Activated CD4-positive, alpha-beta T cell treated with anti-CD3 and anti-CD28 coated beads for 1 hour (primary cell): ENCODE measurements around the gene E2F3.
"Not testable (repeated sequence)": the region's sequence is repeated elsewhere in the genome, so short reads cannot be mapped to it uniquely, and the experiment has no call there.

Experiments
- DNase-seq: peaks from one replicate; pipeline ENCODE4 v3.0.0-alpha.2; 2020

Gene E2F3

DNA sequence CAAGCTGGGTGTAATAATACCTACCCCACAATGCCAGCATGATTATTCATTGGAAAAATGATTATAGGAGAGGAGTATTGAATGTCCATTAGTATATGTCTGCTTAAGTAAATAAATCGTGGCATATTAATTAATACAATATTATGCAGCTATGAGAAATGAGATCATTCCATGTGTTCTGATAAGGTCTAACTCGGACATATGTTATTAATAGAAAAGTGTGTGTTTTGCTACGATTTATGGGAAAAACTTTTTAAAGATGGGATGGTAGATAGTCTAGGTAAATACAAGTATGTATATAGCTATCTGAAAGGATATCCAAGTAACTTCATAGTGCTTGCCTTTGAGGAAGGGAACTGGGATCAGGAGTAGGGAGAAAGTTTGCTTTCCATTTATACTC lies 71.1 kb downstream of the E2F3 start:
- DNase-seq: no peak

- no peak for DNase-seq
Observed at GRCh38 chr6:20473518-20473917, 71.8 kb downstream of the E2F3 start.

DNA sequence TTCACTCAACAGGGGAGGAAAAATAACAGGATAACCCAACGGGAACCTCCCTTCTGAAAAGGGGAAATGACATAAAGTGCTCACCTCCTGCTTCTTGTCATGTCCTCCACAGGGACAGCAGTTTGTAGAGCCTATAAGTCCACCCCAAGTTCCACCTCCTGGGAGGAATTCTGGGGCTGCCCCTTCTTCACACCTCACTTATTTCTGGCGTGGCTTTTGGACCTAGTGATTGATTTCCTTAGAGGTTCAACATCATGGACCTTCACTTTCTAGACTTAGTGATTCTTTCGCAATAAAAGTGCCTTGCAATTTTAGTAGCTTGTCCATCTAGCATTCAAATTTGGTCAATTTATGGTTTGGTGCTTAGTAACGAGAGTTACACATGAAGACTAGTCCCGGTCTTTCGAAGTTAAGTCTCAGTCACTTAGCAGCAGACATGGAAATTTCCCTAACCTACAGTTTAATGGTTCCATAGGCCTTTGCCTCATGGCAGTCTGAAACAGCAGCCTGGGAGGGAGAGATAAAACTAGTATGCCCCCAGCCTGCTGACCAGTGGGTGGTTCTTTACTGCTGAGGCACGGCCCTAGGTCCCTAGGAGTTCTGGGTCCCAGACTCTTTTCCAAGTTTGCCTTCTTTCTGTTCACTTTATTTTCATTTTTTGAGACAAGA lies 73.3 kb downstream of the E2F3 start:
- no peak for DNase-seq

DNA sequence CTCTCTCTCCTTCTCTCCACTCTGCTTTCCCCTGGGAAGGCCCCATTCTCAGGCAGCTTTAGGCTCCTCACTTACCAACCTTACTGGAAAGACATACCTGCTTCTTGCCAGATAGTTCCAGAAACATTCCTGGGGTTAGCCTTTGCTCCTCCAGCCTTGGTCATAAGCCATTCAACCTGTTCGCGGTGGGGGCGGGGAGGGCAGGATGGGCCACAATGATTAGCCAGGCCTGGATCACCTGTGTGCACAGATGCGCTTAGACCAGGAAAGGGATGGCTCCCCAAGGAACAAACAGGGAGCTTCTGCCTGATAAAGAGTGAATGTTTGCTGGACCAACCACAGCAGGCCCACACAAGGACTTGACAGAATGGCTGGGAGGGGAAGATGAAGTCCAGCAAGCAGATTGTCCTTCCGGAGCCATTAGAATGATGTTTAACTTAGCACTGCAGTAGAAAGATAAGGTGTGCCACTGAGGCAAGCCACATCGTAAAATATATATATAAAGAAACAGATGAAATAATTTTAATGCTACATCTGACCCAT lies 74.9 kb downstream of the E2F3 start:
- no peak for DNase-seq

DNA sequence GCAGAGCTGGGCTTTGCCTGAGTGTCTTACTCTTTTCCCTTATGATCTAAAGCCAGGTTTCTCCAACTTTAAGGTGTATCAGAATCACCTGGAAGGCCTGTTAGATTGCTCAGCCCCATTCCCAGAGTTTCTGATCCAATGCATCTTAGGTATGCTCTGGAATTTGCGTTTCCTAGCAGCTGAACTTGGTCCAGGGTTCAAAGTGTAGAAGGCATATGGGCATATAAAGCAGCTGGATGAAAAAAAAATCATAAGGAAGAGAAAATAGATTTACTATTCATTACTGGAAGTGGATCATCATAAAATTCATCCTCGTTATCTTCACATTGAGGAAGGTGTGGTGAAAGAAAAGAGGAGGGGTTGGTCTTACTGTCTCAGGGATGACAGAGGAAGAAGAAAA lies 75.8 kb downstream of the E2F3 start:
- DNase-seq: no peak

DNA sequence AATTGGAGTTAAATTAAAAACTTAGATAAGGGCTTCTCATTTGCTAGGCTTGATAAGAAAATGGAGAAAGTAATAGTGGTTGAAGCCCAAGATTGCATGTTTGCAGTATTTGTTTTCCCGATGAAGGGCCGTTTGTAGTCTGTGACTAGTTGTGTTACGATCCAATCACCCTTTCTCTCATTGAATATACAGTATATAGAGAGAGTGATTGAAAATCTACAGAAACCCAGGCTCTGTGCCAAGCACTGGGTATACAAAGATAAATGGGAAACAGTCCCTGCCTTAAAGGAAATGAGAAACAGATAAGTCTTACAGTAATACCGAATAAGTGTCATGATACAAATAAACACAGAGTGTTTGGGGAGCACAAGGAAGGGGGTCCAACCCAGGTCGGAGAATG lies 77.4 kb downstream of the E2F3 start:
- DNase-seq: no peak

- no peak for DNase-seq
Observed at GRCh38 chr6:20479526-20479925, 77.8 kb downstream of the E2F3 start.

GRCh38 chr6:20481281-20481680 lies 79.6 kb downstream of the E2F3 start:
- DNase-seq: no peak

DNA sequence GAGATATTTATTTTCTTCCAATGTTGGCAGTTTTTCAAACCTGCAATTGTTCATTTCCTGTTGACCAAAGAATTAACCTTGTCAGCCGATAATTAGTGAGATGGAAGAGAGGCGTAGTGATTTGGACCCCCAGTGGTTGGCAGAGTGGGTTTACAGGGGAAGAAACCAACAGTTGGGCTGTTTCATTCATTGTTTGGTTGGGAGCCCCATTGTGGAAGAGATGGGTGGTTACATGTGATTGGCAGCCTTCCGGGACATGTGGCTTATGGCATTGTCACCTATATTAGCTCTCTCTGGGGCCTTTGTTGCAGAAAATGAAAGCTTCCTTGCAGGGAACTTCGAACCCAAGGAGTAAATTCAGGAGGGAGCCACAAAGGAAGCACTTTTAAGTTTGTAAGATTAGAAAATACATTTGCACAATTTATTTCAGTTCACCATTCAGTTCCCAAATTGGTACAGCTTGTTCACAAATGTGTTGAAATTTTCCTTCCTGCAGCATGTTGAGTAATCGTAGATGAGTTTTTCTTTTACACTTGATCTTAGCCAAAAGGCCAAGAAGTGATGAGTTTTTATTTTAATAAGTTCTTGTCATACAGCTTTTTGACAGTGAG lies 82.3 kb downstream of the E2F3 start:
- no peak for DNase-seq

GRCh38 chr6:20486641-20487040 lies 85.0 kb downstream of the E2F3 start:
- DNase-seq: no peak

- no peak for DNase-seq
Observed at GRCh38 chr6:20487669-20488375, 86.1 kb downstream of the E2F3 start.

GRCh38 chr6:20490591-20490990 lies 88.9 kb downstream of the E2F3 start:
- DNase-seq: no peak

DNA sequence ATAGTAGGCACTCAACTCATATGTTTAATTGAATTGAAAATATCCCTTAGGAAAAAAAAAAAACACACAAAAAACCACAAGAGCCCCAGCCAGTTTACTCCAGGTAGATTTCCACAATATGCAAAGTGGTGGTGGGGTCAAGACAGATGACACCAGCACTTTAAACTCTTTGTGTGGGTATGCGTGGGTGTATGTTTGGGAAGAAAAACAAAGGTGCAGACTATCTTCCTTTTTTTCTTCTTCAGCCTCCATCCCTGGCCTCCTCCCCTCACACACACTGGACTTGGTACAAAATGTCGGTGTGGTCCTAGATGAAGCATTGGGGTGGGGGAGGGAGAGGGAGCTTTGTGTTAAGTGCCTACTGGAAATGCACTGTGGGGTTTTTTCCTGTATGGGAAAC lies 90.4 kb downstream of the E2F3 start:
- DNase-seq: no peak

DNA sequence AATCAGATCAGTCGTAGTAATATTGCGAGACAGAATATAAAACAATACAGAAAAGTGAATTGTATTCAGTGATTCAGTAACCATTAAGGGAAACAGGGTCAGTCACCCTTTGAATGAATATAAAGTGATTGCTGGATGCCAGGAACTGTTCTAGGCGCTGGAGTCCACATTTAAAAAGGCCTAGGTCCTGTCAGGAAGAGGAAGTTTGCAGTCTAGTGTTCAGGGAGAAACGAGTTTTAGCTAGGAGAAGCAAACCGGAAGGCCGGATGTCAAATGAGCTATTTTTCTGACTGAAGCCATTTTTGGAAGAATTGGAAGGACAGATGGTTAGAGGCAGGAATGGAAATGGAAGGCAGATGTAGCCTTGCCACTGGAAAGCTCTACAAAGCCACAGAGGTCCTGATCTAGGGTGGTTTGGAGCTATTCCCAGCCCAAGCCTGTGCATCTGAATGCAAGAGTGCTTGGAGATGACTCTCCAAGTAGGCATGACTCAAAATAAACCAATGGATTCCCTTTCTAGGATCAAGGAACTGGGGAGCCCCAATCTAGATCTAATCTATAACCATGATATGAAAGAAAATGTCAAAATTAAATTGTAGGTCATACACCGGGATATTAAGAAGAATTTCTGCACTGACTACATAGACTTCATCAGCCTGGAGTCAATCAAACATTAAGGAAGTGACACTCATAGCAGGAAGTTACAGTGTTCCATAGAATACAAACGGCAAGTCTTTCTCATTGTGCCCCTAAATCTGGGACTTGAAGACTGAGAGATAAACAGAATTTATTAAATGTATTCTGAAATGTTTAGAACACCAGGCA lies 95.7 kb downstream of the E2F3 start:
- DNase-seq: no peak

DNA sequence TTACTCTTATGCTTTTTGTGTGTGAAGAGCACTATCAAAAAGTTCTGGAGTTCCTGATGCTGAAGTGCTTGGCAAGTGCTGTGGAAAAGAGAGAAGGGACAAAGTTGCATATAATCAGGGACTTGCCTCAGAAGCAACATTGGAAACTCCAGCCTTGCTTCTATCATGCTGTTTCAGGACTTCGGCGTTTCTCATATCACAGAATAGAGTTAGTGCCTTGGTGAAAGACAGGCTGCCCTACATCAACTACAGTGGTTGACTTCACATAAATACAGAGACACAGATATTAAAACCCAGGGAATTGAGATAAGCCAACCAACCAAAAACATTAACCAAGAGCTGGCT lies 96.3 kb downstream of the E2F3 start:
- no peak for DNase-seq

DNA sequence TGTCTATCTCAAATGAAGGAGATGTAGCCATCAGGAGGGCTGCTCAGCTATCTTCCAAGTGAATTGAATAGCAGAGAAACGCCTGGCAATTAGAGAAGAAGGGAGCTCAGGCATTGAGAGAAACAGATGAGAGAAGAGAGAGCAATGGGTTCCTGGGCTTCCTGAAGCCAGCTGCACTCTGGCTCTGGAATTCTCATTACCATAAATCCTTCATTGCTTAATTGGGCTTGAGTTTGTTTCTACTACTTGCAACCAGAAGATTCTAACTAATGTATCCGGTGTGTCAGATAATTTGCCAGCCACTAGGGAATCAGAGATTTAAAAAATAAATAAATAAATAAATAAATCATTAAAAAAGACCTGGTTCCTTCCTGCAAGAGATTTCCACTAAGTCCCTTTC lies 107.5 kb downstream of the E2F3 start:
- DNase-seq: no peak

- DNase-seq: no peak
Observed at GRCh38 chr6:20511852-20512251, 110.2 kb downstream of the E2F3 start.

GRCh38 chr6:20525208-20525607 lies 123.5 kb downstream of the E2F3 start:
- not testable (repeated sequence) for DNase-seq

- DNase-seq: not testable (repeated sequence)
Observed at GRCh38 chr6:20529086-20529448, 127.4 kb downstream of the E2F3 start.

DNA sequence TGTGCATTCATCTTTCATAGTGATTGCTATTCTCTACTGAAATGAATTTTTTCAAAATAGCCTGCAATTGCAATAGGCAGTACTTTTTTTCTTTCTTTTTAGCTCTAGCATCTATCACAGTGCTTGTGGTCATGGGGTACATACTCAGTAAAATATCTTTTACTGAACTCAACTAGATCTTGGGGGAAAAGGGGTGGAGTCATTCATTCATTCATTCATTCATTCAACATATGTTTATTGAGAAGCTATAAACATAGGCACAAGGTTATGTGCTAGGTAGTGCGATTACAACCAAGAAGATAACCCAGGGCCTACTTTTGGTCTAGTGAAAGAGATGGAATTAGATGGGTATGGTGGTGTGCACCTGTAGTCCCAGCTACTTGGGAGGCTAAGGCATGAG lies 131.2 kb downstream of the E2F3 start:
- DNase-seq: no peak

DNA sequence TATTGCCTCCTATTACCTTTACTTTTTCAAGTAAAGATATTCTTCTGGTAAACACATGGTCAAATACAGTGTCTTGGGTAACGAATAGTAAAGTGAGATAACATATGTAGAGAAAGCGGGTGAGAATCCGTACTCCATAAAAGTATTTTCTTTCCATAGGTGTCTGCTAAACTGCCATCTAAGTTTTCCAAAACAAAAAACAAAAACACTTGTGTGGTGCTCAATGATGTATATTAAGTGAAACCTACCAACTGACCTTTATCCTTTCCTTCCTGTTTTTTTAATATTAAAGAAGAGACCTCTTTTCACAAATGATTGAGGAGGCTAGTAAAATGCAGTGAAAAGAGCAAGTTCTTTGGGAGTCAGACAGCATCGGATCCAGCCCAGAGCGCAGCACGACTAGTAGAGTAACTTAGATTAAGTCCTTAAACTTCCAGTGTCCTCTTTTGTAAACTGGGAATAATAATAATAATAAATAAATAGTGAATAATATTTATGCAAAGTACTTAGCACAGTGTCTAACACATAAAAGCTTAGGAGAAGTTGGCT lies 132.1 kb downstream of the E2F3 start:
- no peak for DNase-seq

DNA sequence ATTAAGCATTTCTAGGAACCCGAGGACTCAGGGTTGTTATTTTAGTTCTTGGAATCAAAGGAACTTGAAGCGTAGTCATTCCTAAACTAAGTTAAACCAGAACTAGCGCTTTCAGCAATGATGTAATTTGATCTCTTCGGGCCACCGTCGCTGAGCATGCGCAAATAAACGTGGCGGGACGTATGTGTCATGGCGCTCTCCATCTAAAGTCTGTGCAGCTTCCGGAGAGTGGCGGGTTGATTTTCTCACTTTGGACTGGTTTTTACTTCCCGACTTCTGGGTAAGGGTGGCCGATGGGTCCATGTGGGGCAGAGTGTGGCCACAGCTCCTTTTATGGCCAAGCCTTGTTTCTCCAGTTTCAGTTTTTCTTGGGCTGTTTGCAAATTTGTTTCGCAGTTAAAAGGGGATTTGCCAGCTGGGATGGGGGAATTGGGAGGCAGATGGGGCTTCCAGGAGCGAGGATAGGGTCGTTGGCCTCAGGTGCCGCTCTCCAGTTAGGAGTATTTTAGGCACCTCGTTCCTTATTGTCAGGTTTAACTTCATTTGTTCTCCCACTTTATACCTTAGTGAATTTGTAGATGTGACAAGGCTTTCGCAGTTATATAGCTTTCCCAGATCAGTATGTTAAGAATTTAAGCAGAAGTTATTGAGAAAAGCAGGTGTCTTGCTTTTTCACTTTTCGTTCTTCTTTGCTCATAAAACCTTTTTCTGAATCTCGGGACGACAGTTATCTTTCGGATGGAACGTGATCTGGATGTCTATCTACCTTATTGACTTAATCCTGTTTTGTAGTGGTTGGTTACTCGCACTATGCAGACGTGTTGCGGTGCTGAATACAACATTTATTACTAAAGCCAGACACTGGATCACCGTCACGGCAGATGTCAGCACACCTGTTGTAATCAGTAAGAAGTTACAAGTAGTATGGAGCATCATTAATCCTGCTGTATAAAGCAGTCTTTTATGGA lies 132.9 kb downstream of the E2F3 start, which contains the start of gene CDKAL1:
Gene CDKAL1 (plus strand): TSS at position 163 of the 968 bp plus-strand sequence. CDS start 11,894 bp downstream, outside the sequence.
- DNase-seq: peak; percentile 81
